Measurements from ENCODE around the gene TRERF1.

The TRERF1 gene

GRCh38 chr6:42243046-42243445, 208.7 kb downstream of the TRERF1 start:
- Histone ChIP-seq H3K9me3 (ENCODE audit: control insufficient read depth, insufficient read depth, low read depth, low read length) (no peaks in the 10 kb centered on the region), H3K36me3 (ENCODE audit: control insufficient read depth in 2 of 2, insufficient read depth in 1 of 2, low read length in 2 of 2) (peaks cover 0 to 8% of the 10 kb centered on the region in 2 experiments; a peak in 1 of 3 replicates), H3K4me1 (ENCODE audit: control insufficient read depth, insufficient read depth, low read length) (no peaks in the 10 kb centered on the region), H3K4me3 (ENCODE audit: low read depth, low read length) (no peak overlapping the region), H3K27ac (ENCODE audit: extremely low read depth, low read depth, low read length) (no peak overlapping the region)
- TF ChIP-seq ZNF23 (tag by site-specific recombination; IDR thresholded peaks at IDR 0.05; ENCODE audit: borderline replicate concordance) (no peak), ZNF16 (tag by site-specific recombination; IDR thresholded peaks at IDR 0.05; ENCODE audit: low read depth) (no peak)
- ChIA-PET CTCF (interaction anchor here (0.6 to 1.7 kb wide), 7 partner anchors 11 to 305 kb away, joined by 3 to 9 read pairs (median 7); no protein-coding TSS in a partner anchor), POLR2A (interaction anchor here (0.7 kb wide), 1 partner anchor 581 kb away, joined by 6 read pairs; no protein-coding TSS in a partner anchor)

DNA sequence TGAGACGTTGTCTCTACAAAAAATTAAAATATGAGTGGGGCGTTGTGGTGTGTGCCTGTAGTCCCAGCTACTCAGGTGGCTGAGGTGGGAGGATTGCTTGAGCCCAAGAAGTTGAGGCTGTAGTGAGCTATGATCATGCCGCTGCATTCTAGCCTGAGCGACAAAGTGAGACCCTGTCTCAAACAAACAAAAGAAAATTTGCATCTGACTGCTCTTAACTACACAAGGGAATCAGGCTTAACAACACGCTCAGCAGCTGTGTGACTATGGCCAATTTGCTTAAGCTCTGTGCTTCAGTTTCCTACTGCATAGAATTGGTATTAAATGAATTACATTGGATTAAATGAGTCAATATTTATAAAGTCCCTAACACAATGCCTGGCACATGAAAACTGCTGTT, 209.8 kb downstream of the TRERF1 start:
- no peaks in the 10 kb centered on the region for H3K9me3 ChIP-seq (ENCODE audit: control insufficient read depth, insufficient read depth, low read depth, low read length)

DNA sequence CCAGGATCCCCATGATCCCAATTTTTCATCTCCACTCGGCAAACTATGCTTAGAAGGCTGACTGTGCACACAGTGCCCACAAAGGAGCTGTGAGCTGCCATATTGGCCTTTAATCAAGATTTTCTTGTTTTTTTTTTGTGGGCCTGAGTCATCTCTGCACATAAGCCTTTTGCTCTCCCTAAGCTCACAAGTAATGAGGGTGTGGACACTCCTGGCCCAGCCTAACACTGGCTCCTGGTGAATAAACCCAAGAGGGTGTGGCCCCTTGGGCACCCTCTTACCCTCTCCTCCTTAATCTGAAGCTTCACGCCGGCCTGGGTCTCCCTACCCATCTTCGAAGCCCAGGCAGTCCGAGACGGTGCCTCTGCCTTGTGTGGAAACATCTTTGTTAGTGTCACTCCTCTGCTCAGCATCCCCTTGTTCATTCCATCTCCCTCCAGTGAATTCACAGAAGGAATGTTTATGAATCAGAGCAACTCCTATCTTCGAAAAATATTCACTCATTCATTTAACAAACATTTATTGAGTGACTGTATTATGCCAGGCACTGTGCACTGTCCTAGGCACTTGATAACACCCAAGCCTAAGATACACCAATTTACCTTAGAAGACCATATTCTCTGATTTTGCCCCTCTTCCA, 211.9 kb downstream of the TRERF1 start:
- peaks cover 0 to 8% of the 10 kb centered on the region in 2 experiments; a peak in 1 of 3 replicates for H3K36me3 ChIP-seq (ENCODE audit: control insufficient read depth in 2 of 2, insufficient read depth in 1 of 2, low read length in 2 of 2)
- POLR2A ChIA-PET, result interaction anchor here (1.6 kb wide), 1 partner anchor 13 kb away, joined by 5 read pairs; no protein-coding TSS in a partner anchor

More for the DNA sequence above, 209.8 kb downstream of the TRERF1 start:
- H3K27ac ChIP-seq (ENCODE audit: extremely low read depth, low read depth, low read length), result no peak overlapping the region
- TF ChIP-seq ZNF664 (tag by site-specific recombination; IDR thresholded peaks at IDR 0.05) (peak; percentile 58; the same call in 1 of the 2 replicates), ZNF426 (tag by site-specific recombination; IDR thresholded peaks at IDR 0.05) (no peak), ZNF530 (tag by site-specific recombination; IDR thresholded peaks at IDR 0.05; ENCODE audit: low read depth) (no peak), ZNF785 (tag by site-specific recombination; IDR thresholded peaks at IDR 0.05) (no peak)
- CTCF ChIA-PET, result interaction anchor here (0.7 to 1.7 kb wide), 7 partner anchors 8 to 466 kb away, joined by 3 to 8 read pairs (median 5); no protein-coding TSS in a partner anchor
- H3K36me3 ChIP-seq (ENCODE audit: control insufficient read depth in 2 of 2, insufficient read depth in 1 of 2, low read length in 2 of 2), result peaks cover 0 to 8% of the 10 kb centered on the region in 2 experiments; a peak in 1 of 3 replicates
- H3K4me1 ChIP-seq (ENCODE audit: control insufficient read depth, insufficient read depth, low read length), result no peaks in the 10 kb centered on the region
- POLR2A ChIA-PET, result interaction anchor here (0.5 kb wide), 1 partner anchor 46 kb away, joined by 3 read pairs; no protein-coding TSS in a partner anchor
- H3K4me3 ChIP-seq (ENCODE audit: low read depth, low read length), result no peak overlapping the region

GRCh38 chr6:42239333-42239732, 212.4 kb downstream of the TRERF1 start:
- Histone ChIP-seq H3K4me1 (ENCODE audit: control insufficient read depth, insufficient read depth, low read length) (no peaks in the 10 kb centered on the region), H3K27ac (ENCODE audit: extremely low read depth, low read depth, low read length) (no peak overlapping the region)
- no peak for TF ChIP-seq BCL6B (tag by site-specific recombination; IDR thresholded peaks at IDR 0.05)
- TF ChIP-seq ZNF670 (tag by site-specific recombination; IDR thresholded peaks at IDR 0.05; ENCODE audit: low read depth), result no peak
- TF ChIP-seq ZNF777 (tag by site-specific recombination; IDR thresholded peaks at IDR 0.05; ENCODE audit: borderline replicate concordance), result no peak
- TF ChIP-seq ZNF266 (tag by site-specific recombination; IDR thresholded peaks at IDR 0.05; ENCODE audit: low read depth), result no peak
- TF ChIP-seq, protein P1, sequence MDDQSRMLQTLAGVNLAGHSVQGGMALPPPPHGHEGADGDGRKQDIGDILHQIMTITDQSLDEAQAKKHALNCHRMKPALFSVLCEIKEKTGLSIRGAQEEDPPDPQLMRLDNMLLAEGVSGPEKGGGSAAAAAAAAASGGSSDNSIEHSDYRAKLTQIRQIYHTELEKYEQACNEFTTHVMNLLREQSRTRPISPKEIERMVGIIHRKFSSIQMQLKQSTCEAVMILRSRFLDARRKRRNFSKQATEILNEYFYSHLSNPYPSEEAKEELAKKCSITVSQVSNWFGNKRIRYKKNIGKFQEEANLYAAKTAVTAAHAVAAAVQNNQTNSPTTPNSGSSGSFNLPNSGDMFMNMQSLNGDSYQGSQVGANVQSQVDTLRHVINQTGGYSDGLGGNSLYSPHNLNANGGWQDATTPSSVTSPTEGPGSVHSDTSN (CRISPR knock-in tag; IDR thresholded peaks at IDR 0.05), result no peak
- TF ChIP-seq, protein P2, sequence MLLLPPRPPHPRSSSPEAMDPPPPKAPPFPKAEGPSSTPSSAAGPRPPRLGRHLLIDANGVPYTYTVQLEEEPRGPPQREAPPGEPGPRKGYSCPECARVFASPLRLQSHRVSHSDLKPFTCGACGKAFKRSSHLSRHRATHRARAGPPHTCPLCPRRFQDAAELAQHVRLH (tag by site-specific recombination; IDR thresholded peaks at IDR 0.05), result no peak
- peak; percentile 40; the same call in 1 of the 2 replicates for TF ChIP-seq ZIC2 (tag by site-specific recombination; IDR thresholded peaks at IDR 0.05)

More for the DNA sequence above, 211.9 kb downstream of the TRERF1 start:
- CTCF ChIA-PET, result interaction anchor here (0.8 to 1.1 kb wide), 4 partner anchors 20 to 319 kb away, joined by 3 to 4 read pairs (median 3); partner anchors contain the start of genes BYSL and MED20
- TF ChIP-seq KLF1 (tag by site-specific recombination; IDR thresholded peaks at IDR 0.05) (peak; percentile 69), ZNF610 (tag by site-specific recombination; IDR thresholded peaks at IDR 0.05; ENCODE audit: borderline replicate concordance) (no peak)
- Histone ChIP-seq H3K4me1 (ENCODE audit: control insufficient read depth, insufficient read depth, low read length) (no peaks in the 10 kb centered on the region), H3K4me3 (ENCODE audit: low read depth, low read length) (no peak overlapping the region), H3K9me3 (ENCODE audit: control insufficient read depth, insufficient read depth, low read depth, low read length) (no peaks in the 10 kb centered on the region), H3K27ac (ENCODE audit: extremely low read depth, low read depth, low read length) (no peak overlapping the region)

More at GRCh38 chr6:42239333-42239732, 212.4 kb downstream of the TRERF1 start:
- Histone ChIP-seq H3K4me3 (ENCODE audit: low read depth, low read length) (no peak overlapping the region), H3K9me3 (ENCODE audit: control insufficient read depth, insufficient read depth, low read depth, low read length) (no peaks in the 10 kb centered on the region), H3K36me3 (ENCODE audit: control insufficient read depth in 2 of 2, insufficient read depth in 1 of 2, low read length in 2 of 2) (peaks cover 0 to 8% of the 10 kb centered on the region in 2 experiments; a peak in 1 of 3 replicates)
- POLR2A ChIA-PET, result interaction anchor here (1.1 to 1.6 kb wide), 2 partner anchors 13 to 213 kb away, joined by 5 to 8 read pairs; no protein-coding TSS in a partner anchor
- CTCF ChIA-PET, result interaction anchor here (0.8 to 1.1 kb wide), 4 partner anchors 21 to 318 kb away, joined by 3 to 4 read pairs (median 3); partner anchors contain the start of genes BYSL and MED20
